Fibroblast of skin of scalp (primary cell): ENCODE results near the gene NCK2.

Experiments
- DNase-seq: peaks from one replicate; pipeline ENCODE4 v3.0.0-alpha.2; 2013

The NCK2 gene

GRCh38 chr2:105793196-105793975 is 48.7 kb downstream of the NCK2 start:
- DNase-seq, result no peak

DNA sequence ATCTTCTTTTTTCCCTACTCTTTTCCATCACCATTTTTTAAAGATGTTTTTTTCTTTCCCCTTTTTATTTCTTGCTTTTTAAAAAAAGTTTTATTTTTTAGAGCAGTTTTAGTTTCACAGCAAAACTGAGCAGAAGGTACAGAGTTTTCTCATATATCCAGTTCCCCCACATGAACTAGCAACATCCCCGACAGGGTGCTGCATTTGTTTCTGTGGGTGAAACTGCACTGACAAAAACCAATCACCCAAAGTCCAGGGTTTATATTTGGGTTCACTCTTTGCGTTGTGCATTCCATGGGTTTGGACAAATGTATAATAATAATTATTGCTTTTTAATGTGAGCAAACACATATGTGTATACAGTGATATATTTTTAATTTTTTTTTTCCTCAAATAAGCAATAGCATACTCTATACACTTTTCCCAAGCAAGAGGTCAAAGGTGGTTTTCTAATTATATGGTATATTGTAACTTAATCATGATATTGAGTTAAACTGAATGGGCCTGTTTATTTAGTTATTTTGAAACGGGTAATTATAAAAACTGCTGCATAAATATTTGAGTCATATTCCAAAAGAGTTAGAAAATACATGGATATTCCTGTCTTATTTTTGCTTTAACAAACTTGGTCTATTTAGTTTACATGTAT is 50.3 kb downstream of the NCK2 start:
- no peak for DNase-seq

GRCh38 chr2:105795575-105795934 is 50.8 kb downstream of the NCK2 start:
- DNase-seq, result no peak

GRCh38 chr2:105796131-105796638 is 51.5 kb downstream of the NCK2 start:
- no peak for DNase-seq

- no peak for DNase-seq
Measured at GRCh38 chr2:105796791-105797190, 52.1 kb downstream of the NCK2 start.

- peak; percentile 40 for DNase-seq
Measured at GRCh38 chr2:105797298-105797819, 52.6 kb downstream of the NCK2 start.

GRCh38 chr2:105798595-105798994 is 53.9 kb downstream of the NCK2 start:
- no peak for DNase-seq

- DNase-seq, result no peak
Measured at GRCh38 chr2:105800036-105800713, 55.5 kb downstream of the NCK2 start.

GRCh38 chr2:105800953-105801635 is 56.4 kb downstream of the NCK2 start:
- DNase-seq, result no peak

GRCh38 chr2:105801961-105802360 is 57.2 kb downstream of the NCK2 start:
- DNase-seq, result no peak

DNA sequence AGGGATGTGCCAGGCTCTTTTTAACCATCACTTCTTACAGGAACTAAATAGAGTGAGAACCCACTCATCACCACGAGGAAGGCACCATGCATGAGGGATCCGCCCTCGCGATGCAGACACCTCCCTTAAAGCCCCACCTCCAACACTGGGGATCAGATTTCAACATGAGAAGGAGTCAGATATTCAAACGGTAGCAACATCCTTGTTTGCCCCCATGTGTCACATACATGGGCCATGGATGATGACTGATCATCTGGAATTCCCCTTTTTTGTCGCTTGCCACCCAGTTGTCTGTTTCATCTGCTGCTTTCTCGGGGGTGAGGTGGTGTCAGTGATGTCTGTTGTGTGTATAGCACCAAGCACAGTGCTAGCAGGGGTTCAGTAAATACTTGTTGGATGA is 57.9 kb downstream of the NCK2 start:
- no peak for DNase-seq

DNA sequence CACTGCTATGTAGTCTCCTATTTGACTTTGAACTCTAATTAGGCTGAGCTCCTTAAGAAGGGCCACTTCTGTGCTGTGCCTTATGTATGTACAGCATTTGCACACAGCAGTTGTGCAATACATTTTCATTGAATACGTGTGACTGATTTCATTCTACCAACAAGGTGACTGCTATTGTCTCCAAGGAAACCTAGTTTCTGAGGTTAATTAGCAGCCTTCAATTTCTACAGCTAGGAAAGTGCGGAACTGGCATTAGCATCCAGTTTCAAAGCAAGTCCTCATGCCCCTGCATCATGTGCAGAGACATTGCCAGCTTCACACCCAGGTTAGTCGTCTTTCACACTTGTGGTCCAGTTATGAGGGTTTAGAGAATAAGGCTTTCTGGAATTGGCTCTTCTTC is 58.6 kb downstream of the NCK2 start:
- no peak for DNase-seq

- no peak for DNase-seq
Measured at GRCh38 chr2:105803773-105804172, 59.1 kb downstream of the NCK2 start.

GRCh38 chr2:105804266-105804665 is 59.6 kb downstream of the NCK2 start:
- DNase-seq, result peak; percentile 67

DNA sequence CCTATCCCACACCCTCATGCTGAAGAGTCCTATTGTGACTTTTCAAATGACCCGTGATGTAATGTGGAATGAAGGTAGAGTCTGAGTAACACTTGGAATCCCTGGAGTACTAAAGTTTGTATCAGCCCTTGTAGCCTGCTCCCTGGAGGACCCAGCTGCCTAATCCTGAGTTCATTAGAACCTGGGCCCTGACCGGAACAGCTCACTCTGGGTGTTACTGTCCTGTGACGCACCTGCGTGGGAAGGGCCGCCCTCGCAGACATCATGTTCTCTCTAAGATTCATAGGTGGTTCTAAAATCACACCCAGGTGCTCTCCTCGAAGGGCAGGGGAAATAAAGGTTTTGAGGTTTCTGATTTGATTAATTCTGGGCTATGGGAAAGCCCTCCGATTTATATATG is 62.3 kb downstream of the NCK2 start:
- no peak for DNase-seq

DNA sequence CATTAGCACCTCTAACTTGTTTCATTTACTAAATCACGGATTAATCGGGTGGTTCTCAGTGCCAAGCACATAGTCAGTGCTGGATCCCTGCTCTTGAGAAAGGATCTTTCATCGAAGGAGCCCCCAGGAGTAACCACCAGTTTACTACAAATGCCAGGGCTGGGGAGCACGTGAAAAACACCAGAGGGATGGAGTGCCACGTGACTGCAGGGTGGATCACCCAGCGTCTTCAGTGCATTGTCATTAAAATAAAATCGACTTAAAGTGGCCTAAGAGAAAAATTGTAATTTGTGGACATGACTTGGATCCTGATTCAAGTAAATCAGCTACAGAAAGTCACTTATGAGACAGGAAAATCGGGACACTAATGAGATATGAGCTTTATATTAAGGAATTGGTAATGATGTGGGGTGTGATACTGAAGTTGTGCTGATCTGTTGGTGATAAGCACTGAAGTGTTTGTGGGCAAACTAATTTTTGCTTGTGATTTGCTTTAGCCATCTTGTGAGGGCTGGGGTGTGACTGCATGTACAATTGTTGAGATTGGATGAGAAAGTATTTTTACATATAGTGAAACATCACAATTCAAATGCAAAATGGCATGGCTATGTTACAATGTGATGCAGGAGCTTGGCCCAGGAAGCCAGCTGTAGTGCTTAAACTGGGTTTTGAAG is 63.8 kb downstream of the NCK2 start:
- no peak for DNase-seq

DNA sequence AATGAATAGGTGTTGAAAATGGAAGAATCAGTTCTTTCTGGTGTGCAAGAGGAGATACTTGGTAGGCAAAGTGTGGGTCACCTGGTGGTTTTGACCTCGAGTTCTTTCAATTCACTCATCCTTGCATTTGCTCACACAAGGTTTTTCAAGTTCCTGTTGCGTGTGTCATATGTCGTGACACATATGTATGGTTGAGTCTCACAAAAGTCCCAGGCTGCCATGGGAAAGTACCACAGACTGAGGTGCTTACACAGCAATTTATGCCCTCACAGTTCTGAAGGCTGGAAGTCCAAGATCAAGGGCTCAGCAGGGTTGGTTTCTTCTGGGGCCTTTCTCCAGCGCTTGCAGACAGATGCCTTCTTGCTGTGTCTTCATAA is 64.4 kb downstream of the NCK2 start:
- DNase-seq, result no peak

DNA sequence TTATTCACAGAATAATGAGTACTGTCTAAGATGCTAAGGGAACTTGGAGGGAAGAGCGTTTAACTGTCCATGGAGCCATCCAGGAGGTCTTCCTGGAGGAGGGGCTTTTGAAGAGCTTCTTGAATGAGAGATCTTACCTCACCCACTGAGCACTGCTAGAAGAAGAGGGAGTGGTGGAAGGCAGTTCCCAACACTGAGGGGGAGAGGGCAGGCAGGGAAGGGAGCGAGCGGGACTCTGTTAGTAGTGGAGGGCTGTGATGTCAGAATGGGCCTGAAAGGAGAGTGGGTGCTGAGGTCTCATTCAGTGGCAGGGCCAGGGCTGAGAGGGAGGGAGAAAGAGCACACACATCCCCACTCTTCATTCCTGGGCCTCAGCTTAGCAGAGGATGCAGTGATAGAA is 65.0 kb downstream of the NCK2 start:
- no peak for DNase-seq

DNA sequence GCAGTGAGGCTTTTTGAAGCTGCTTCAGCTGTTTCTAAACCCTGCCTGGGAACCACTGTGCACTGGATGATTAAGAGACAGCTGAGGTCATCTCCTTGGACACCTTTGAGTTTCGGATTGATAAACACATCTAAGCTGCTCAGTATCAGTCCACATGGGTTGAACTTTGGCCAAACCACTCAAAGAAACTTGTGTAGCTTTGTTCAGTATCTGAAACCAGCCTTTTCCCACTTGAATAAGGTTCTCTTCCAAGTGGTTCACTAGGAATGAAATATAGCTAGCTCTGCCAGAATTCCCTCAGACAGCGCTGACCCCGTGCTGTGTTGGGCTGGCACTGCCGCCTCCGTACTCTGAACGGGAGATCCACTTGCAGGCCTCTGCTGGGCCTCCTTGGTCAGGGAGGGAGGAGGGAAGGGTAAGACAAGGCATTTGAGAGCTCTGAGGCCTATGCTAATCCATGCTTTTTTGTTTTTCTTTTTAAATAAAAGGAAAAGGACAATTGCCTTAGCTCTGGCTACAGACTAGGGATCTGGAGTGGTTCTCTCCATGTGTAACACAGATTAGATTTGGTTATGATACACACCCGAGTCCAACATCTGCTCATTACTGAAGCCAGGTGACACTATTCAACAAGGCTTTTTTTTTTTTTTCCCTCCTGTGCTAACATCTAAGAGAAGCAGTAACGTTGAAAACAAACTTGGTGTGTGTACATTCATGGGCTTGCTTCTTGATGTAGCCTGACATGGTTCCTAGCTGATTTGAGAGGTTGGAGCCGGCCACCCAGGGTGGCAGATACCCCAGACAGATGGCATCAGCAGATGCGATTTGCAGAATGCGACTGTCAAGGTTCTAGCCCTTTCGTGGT is 67.7 kb downstream of the NCK2 start:
- DNase-seq, result peak; percentile 31

GRCh38 chr2:105813045-105813315 is 68.3 kb downstream of the NCK2 start:
- no peak for DNase-seq

DNA sequence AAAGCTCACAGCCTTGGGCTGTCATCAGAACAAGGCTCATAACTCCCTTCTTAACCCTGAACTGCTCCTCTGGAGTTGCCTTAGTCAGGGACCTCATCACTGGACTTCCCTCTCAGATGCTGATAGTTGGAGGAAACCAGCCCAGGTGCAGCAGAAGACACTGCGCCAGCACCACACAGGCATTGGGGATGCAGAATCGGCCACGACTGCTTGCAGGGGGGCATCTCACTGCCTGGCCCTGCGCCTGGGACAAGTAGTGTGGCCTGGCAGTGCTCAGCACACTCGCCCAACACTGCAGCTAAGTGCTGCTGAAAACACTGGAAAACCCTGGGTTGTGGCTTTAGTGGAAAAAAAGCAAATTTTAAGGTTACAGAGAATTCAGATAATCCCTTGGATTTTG is 68.7 kb downstream of the NCK2 start:
- DNase-seq, result no peak
